ENCODE data around the gene CLTCL1. TPM values are rescaled to one million over a fixed set of nuclear protein-coding genes. Genes with fewer than 3 reads are reported as not detected.
"Not testable (repeated sequence)": the region's sequence is repeated elsewhere in the genome, so short reads cannot be mapped to it uniquely, and the experiment has no call there.

Gene CLTCL1
- total RNA-seq, 2 donors from 2014 or later = 1.3 to 3.3 TPM

- DNase-seq (ENCODE audit: low spot score in 2 of 2) = no peak
- no peaks in the 10 kb centered on the region for H3K36me3 Mint-ChIP-seq
- no peaks in the 10 kb centered on the region for H3K9me3 Mint-ChIP-seq
- no peak overlapping the region for H3K27ac Mint-ChIP-seq
- ATAC-seq = no peak
These were observed 19.5 kb downstream of the CLTCL1 start for GRCh38 chr22:19271856-19272535.

- Mint-ChIP-seq H3K9me3 (peaks cover 4 to 5% of the 10 kb centered on the region in 2 donors), H3K27ac (no peak overlapping the region), H3K36me3 (peaks cover 4 to 6% of the 10 kb centered on the region in 2 donors)
- DNase-seq (ENCODE audit: low spot score in 2 of 2) = no peak
- ATAC-seq = no peak
These were observed 20.2 kb downstream of the CLTCL1 start for GRCh38 chr22:19271273-19271855.

- DNase-seq (ENCODE audit: low spot score in 2 of 2) (no peak), ATAC-seq (no peak)
- Mint-ChIP-seq H3K9me3 (peaks cover 9 to 10% of the 10 kb centered on the region in 2 donors), H3K36me3 (peaks cover 9 to 11% of the 10 kb centered on the region in 2 donors), H3K27ac (no peak overlapping the region)
These were observed 20.6 kb downstream of the CLTCL1 start for GRCh38 chr22:19270873-19271272.

GRCh38 chr22:19266547-19267086 is 24.9 kb downstream of the CLTCL1 start:
- Mint-ChIP-seq H3K27ac (no peak overlapping the region), H3K9me3 (peaks cover 9 to 12% of the 10 kb centered on the region in 2 donors), H3K36me3 (peaks cover 11 to 13% of the 10 kb centered on the region in 2 donors)
- ATAC-seq (no peak), DNase-seq (ENCODE audit: low spot score in 2 of 2) (no peak)

- no peak for DNase-seq (ENCODE audit: low spot score in 2 of 2)
- H3K36me3 Mint-ChIP-seq = peaks cover 15% of the 10 kb centered on the region in 2 donors
- H3K27ac Mint-ChIP-seq = no peak overlapping the region
- peaks cover 9 to 13% of the 10 kb centered on the region in 2 donors for H3K9me3 Mint-ChIP-seq
- ATAC-seq = no peak
These were observed 25.7 kb downstream of the CLTCL1 start for GRCh38 chr22:19265779-19266178.

- DNase-seq (ENCODE audit: low spot score in 2 of 2) (no peak), ATAC-seq (no peak)
- Mint-ChIP-seq H3K27ac (no peak overlapping the region), H3K36me3 (peaks cover 6 to 12% of the 10 kb centered on the region in 2 donors), H3K9me3 (peaks cover under 1 to 5% of the 10 kb centered on the region in 2 donors)
These were observed 30.7 kb downstream of the CLTCL1 start for GRCh38 chr22:19260804-19261203.

- H3K36me3 Mint-ChIP-seq = peaks cover 5 to 11% of the 10 kb centered on the region in 2 donors
- ATAC-seq (no peak), DNase-seq (ENCODE audit: low spot score in 2 of 2) (no peak)
- peaks cover 0 to 4% of the 10 kb centered on the region in 2 donors for H3K9me3 Mint-ChIP-seq
- peak overlapping the region in 1 of 2 donors; percentile 77 for H3K27ac Mint-ChIP-seq
These were observed 31.3 kb downstream of the CLTCL1 start for GRCh38 chr22:19260194-19260593.

GRCh38 chr22:19258968-19259288 is 32.6 kb downstream of the CLTCL1 start:
- DNase-seq (ENCODE audit: low spot score in 2 of 2); ATAC-seq; H3K9me3 Mint-ChIP-seq; H3K27ac Mint-ChIP-seq: not testable (repeated sequence)
- peaks cover 5 to 11% of the 10 kb centered on the region in 2 donors for H3K36me3 Mint-ChIP-seq

- no peak for ATAC-seq
These were observed 33.1 kb downstream of the CLTCL1 start for GRCh38 chr22:19258371-19258770.

GRCh38 chr22:19256362-19256761 is 35.2 kb downstream of the CLTCL1 start:
- H3K27ac Mint-ChIP-seq; DNase-seq (ENCODE audit: low spot score in 2 of 2); H3K36me3 Mint-ChIP-seq; ATAC-seq; H3K9me3 Mint-ChIP-seq: not testable (repeated sequence)

More at GRCh38 chr22:19258371-19258770, 33.1 kb downstream of the CLTCL1 start:
- peaks cover 0 to 4% of the 10 kb centered on the region in 2 donors for H3K9me3 Mint-ChIP-seq
- no peak overlapping the region for H3K27ac Mint-ChIP-seq
- no peak for DNase-seq (ENCODE audit: low spot score in 2 of 2)
- peaks cover 5 to 11% of the 10 kb centered on the region in 2 donors for H3K36me3 Mint-ChIP-seq

- no peak for ATAC-seq
- Mint-ChIP-seq H3K36me3 (no peaks in the 10 kb centered on the region), H3K27ac (no peak overlapping the region)
These were observed 38.4 kb downstream of the CLTCL1 start for GRCh38 chr22:19253143-19253542.

GRCh38 chr22:19244600-19245352 is 46.7 kb downstream of the CLTCL1 start:
- no peak overlapping the region for H3K27ac Mint-ChIP-seq

More at GRCh38 chr22:19253143-19253542, 38.4 kb downstream of the CLTCL1 start:
- no peaks in the 10 kb centered on the region for H3K9me3 Mint-ChIP-seq
- no peak for DNase-seq (ENCODE audit: low spot score in 2 of 2)

GRCh38 chr22:19242699-19243098 is 48.8 kb downstream of the CLTCL1 start:
- Mint-ChIP-seq H3K9me3 (no peaks in the 10 kb centered on the region), H3K36me3 (no peaks in the 10 kb centered on the region), H3K27ac (no peak overlapping the region)
- ATAC-seq (no peak), DNase-seq (ENCODE audit: low spot score in 2 of 2) (no peak)

More at GRCh38 chr22:19244600-19245352, 46.7 kb downstream of the CLTCL1 start:
- Mint-ChIP-seq H3K9me3 (no peaks in the 10 kb centered on the region), H3K36me3 (no peaks in the 10 kb centered on the region)
- DNase-seq (ENCODE audit: low spot score in 2 of 2) (no peak), ATAC-seq (no peak)

GRCh38 chr22:19241593-19241906 is 50.0 kb downstream of the CLTCL1 start:
- DNase-seq (ENCODE audit: low spot score in 2 of 2) (no peak), ATAC-seq (no peak)
- H3K9me3 Mint-ChIP-seq = no peaks in the 10 kb centered on the region
- no peak overlapping the region for H3K27ac Mint-ChIP-seq
- no peaks in the 10 kb centered on the region for H3K36me3 Mint-ChIP-seq

- ATAC-seq (no peak), DNase-seq (ENCODE audit: low spot score in 2 of 2) (no peak)
- no peak overlapping the region for H3K27ac Mint-ChIP-seq
- H3K9me3 Mint-ChIP-seq = no peaks in the 10 kb centered on the region
- no peaks in the 10 kb centered on the region for H3K36me3 Mint-ChIP-seq
These were observed 50.5 kb downstream of the CLTCL1 start for GRCh38 chr22:19240813-19241592.

- no peaks in the 10 kb centered on the region for H3K9me3 Mint-ChIP-seq
- DNase-seq (ENCODE audit: low spot score in 2 of 2) (no peak), ATAC-seq (no peak)
- no peaks in the 10 kb centered on the region for H3K36me3 Mint-ChIP-seq
- H3K27ac Mint-ChIP-seq = no peak overlapping the region
These were observed 52.1 kb downstream of the CLTCL1 start for GRCh38 chr22:19239464-19239863.
